Smooth muscle cell of trachea (primary cell): ENCODE data around the gene RHCE. TPM values are rescaled to one million over a fixed set of nuclear protein-coding genes. Genes with fewer than 3 reads are reported as not detected.

Source experiments
- total RNA-seq: library from RNA; depleted of rRNA; stranded (reverse); fragments of >200 nt; gene quantifications from 2 replicates; pipeline ENCODE4 v1.2.1, GENCODE V29; 2014

RHCE gene
- 0.15 and 0.99 TPM in 2 replicates for total RNA-seq

GRCh38 chr1:25420715-25421114 lies at the start of gene RHCE:
TSS of gene RHCE (minus strand) at chr1:25420825. CDS start at chr1:25420786, 39 bp downstream.

GRCh38 chr1:25430073-25430966 lies 9.7 kb upstream of the RHCE start, which contains the start of gene MACO1:
TSS of gene MACO1 (plus strand) at chr1:25430897. CDS start at chr1:25431099, 202 bp downstream.

GRCh38 chr1:25338188-25338981 lies 82.2 kb downstream of the RHCE start, which contains the start of gene TMEM50A:
TSS of gene TMEM50A (plus strand) at chr1:25338334. CDS start at chr1:25340487, 2,153 bp downstream.

Other genes with a start within 250 kb of the RHCE start
- gene SYF2, start 188.3 kb downstream of the RHCE start, total RNA-seq: 34.9 and 45.2 TPM in 2 replicates
- gene RSRP1, start 173.4 kb downstream of the RHCE start, total RNA-seq: 125 and 149 TPM in 2 replicates
- not detected in 2 replicates for gene RHD, start 148.3 kb downstream of the RHCE start, total RNA-seq
- gene TMEM50A, start 82.5 kb downstream of the RHCE start, total RNA-seq: 87.7 and 129 TPM in 2 replicates
- gene MACO1, start 10.1 kb upstream of the RHCE start, total RNA-seq: 14.0 and 14.4 TPM in 2 replicates
- 5.1 and 12.1 TPM in 2 replicates for gene LDLRAP1, start 122.8 kb upstream of the RHCE start, total RNA-seq
- 4.7 and 12.1 TPM in 2 replicates for gene MAN1C1, start 196.0 kb upstream of the RHCE start, total RNA-seq